Superior temporal gyrus (tissue), 1 donor: ENCODE measurements around the gene SSUH2.
"Not testable (repeated sequence)": the region's sequence is repeated elsewhere in the genome, so short reads cannot be mapped to it uniquely, and the experiment has no call there.

ENCODE experiments used
- DNase-seq: peaks from one replicate; pipeline ENCODE4 v3.0.0-alpha.2; 2016; ENCODE audit errors: extremely low spot score

The SSUH2 gene

DNA sequence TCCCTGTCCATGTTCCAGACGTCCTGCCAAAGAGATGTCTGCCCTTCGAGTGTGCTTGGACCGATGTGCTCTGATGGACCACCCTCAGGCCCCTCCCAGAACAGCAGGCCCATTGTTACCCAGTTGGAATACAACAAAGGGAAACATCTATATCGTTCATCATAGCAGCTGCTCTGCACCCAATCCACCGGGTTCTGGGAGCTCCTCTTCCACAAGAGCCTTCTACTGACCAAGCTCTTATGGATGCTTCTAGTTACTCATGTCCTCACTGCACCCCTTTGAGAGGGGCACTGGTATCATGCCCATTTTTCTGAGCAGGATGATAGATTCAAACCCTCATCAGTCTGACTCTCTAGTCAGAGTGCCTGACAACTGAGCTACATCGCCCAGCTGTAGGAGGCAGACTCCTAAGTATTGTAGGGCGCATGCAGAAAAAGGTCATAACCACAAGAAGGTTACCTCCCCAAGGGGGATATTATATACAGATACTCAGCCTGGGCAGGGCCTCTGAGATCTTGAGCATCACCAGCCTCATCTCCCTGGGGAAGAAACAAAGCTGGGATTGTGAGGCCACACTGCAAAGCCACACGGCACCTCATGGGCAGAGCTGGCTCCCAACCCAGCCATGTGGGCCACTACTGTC is at the start of gene SSUH2:
Gene SSUH2 (minus strand): TSS at position 51 of the 643 bp plus-strand sequence. CDS start 40 bp downstream, at position 11.
- DNase-seq: no peak

- not testable (repeated sequence) for DNase-seq
Observed at GRCh38 chr3:8691295-8691694, 46.7 kb upstream of the SSUH2 start.

DNA sequence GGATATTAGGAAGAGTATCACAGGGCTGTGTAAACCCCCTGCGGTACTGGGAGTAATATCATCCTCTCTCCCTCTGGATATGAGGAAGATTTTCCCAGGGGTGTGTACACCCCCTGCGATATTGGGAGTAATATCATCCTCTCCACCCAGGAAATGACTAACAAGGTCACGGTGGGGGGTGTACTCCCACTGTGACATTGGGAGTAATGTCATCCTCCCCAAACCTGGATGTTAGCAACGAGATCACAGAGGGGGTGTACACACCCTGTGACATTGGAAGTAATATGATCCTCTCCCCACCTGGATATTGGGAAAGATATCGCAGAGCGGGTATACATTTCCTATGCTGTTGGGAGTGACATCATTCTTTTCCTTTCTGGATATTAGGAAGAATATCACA is 40.4 kb upstream of the SSUH2 start:
- DNase-seq: not testable (repeated sequence)

DNA sequence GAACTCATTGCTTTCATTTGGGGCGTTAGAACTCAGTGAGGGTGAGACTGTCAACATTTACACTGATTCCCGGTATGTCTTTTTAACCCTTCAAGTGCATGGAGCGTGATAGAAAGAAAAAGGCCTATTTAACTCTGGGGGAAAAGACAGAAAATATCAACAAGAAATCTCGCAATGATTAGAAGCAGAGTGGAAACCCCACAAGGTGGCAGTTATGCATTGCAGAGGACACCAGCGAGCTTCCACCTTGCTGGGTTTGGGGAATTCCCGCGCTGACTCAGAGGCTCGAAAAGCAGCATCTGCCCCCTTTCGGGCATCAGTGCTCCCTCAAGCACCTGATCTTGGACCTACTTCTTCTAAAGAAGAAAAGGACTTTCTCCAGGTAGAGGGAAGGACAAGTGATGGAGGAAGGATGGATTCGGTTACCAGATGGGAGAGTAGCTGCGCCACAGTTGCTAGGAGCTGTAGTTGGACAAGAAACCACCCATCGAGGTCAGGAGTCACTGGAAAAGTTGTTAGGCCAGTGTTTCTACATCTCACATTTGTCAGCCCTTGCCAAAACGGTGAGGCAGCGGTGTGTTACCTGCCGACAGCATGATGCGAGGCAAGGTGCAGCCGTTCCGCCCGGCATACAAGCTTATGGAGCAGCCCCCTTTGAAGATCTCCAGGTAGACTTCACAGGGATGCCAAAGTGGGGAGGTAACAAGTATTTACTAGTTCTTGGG is 38.4 kb upstream of the SSUH2 start:
- DNase-seq: not testable (repeated sequence)

- not testable (repeated sequence) for DNase-seq
Observed at GRCh38 chr3:8681881-8682538, 37.4 kb upstream of the SSUH2 start.

GRCh38 chr3:8681349-8681748 is 36.8 kb upstream of the SSUH2 start:
- DNase-seq: no peak

- DNase-seq: not testable (repeated sequence)
Observed at GRCh38 chr3:8679817-8680553, 35.4 kb upstream of the SSUH2 start.

GRCh38 chr3:8678751-8679150 is 34.2 kb upstream of the SSUH2 start:
- no peak for DNase-seq

GRCh38 chr3:8677258-8677657 is 32.7 kb upstream of the SSUH2 start:
- not testable (repeated sequence) for DNase-seq

DNA sequence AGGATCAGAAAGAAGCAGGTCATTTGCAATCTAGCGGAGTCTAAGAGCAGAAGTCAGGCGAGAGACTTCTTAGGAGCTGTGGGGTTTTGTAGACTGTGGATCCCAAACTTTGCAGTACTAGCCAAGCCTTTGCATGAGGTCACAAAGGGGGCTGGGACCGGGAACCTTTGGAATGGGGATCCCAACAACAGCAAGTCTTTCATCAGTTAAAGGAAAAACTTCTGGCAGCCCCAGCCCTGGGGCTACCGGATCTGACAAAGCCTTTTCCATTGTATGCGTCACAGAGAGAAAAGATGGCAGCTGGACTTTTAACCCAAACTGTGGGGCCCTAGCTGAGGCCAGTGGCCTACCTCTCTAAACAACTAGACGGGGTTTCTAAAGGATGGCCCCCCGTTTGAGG is 31.0 kb upstream of the SSUH2 start:
- DNase-seq: not testable (repeated sequence)

DNA sequence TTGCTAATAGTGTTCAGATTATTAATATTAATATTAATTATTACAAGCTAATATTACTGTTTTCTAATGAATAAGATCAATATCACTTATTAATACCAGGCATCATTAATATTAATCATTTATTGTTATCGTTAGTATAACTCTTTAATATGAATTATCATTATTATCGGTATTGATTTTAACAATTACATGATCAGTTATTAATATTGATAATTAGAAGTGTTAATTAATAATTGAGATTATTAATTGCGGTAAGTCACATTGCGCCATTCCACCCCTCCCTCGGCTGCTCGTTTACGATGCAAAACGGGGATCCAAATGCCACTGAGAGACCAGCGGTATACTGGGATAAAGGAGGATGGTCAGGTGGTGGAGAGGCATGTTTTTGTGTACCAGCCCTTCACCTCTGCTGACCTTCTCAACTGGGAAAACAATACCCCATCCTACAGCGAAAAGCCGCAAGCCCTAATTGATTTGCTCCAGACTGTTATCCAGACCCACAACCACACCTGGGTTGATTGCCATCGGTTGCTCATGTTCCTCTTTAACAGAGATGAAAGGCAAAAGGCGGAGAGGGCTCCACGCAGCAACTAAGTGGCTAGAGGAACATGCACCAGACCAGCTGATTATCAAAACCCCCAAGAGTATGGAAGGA is 28.6 kb upstream of the SSUH2 start:
- no peak for DNase-seq

GRCh38 chr3:8669019-8669418 is 24.4 kb upstream of the SSUH2 start:
- DNase-seq: no peak

DNA sequence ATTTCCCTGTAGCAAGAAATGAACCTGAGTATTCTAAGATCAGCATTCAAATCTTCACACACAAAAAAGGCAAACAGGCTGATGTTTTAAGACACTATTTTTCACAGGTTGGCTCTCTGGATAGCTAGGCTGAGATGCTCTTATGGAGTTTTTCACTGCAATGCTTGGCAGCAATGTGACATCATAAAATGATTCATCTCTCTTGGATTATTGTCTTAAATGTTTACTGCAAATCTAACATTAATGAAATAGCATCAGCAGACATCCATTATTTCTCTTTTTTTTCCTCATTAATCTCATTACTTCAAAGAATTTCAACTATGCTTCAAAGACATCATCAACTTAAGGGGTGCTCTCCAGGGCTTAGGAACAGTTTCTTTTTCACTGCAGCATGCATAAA is 23.6 kb upstream of the SSUH2 start:
- no peak for DNase-seq

DNA sequence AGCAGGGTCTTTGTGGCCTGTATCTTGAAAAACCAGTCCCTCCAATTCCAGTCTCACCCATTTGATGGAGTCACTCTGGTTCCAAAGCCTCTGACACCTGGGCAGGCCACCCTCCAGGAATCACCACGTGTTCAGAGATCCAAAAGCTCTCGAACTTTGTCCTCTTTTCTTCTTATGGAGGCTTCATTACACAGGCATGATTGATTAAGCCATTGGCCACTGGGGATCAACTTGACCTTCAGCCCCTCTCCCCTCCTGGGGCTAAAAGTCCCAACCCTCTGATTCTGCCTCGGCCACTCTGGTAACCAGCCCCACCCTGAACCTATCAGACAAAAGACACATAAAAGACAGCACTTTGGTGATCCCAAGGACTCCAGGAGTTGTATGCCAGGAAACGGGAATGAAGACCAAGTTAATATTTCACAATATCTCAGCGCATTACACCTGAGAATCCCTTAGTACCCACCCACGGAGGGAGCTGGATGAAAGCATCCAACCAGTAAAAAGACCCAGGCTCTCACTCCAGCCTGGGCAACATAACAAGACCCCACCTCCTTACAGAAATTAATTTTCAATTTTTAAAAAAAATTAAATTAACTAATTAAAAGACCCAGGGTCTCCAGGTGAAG is 23.0 kb upstream of the SSUH2 start:
- DNase-seq: no peak

- DNase-seq: no peak
Observed at GRCh38 chr3:8665407-8665896, 20.9 kb upstream of the SSUH2 start.

GRCh38 chr3:8663177-8664061 is 18.8 kb upstream of the SSUH2 start:
- DNase-seq: peak; percentile 77

GRCh38 chr3:8662594-8662993 is 18.0 kb upstream of the SSUH2 start:
- no peak for DNase-seq

DNA sequence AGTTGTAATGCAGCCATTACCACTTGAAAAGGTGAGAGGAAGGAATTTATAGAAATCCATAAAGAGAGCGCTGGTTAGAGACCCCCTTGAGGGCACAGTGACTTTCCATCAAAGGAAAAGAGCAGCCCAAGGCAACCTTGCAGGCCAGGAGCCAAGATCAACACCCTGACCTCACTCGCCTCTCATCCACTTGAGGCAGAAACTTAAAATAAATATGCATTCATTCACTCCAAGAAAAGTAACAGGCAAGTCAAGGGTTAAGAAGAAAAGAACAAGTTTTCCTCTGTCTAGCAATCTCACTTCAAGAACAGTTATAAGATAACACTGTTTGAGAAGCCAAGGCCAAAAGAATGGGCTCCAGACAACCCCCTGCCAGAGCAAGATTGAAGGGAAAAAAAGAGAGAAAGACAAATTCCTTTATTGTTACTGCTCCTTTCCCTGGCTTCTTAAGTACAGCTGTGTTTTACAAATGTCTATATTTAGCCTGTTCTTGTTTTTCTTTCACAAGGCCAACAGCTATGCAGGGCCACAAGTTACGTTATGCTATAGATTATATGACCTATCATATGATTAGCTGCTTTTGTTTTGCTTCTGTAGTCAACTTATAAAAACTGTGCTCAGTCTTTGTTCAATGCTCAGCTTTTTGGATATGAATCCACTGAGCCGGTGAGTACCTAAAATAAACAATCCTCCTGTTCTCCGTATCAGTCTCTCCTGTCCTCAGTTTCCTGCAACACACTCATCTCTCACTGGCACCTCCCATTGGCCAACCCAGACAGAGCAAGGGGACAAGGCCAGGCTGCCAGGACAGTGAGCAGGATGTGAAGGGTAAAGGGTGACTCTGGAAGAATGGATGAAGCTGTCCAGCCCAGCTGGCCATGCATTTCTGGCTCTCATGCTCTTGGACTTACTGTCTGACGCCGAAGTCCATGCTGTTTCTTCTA is 15.8 kb upstream of the SSUH2 start:
- no peak for DNase-seq

DNA sequence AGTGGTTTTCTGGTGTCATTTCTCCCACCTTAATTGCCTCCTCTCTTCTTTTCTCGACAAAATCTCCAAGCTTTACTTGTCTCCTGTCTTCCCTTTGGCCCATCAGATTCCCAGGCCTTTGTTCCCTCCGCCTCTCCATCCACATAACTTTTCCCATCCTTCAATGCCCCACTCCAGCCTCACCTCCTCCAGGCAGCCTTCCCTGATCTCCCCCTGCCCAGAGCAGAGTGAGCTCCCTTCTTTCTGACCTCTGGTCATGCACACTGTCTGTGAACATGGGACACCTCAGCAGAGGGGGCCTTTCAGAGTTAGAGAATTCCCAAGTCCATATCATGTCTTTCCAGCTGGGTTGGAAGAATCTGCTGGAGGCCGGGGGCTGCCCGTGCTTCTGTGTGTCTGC is 14.6 kb upstream of the SSUH2 start:
- DNase-seq: no peak
